K562 (cell line): ENCODE data around the gene MYL11. TPM values are rescaled to one million over a fixed set of nuclear protein-coding genes. Genes with fewer than 3 reads are reported as not detected.
A peak's percentile ranks its signal among the peaks of the same experiment; 100 is the strongest.

ENCODE experiments used
- BRD4 ChIP-seq: fragments of 200-600 bp; sonication (generic); IDR thresholded peaks from 2 replicates; pipeline ENCODE4 v1.6.1; 2017; ENCODE audit warnings: inconsistent platforms
- CHD1 ChIP-seq: fragments of 200-600 bp; sonication (generic); IDR thresholded peaks from one replicate; pipeline ENCODE4 v1.6.1; 2012; ENCODE audit warnings: mild to moderate bottlenecking, moderate library complexity, low read length, inconsistent platforms
- DPF2 ChIP-seq: fragments of 450-650 bp; IDR thresholded peaks from 2 replicates; pipeline ENCODE4 v1.6.1; 2016
- GTF2B ChIP-seq: IDR thresholded peaks from 2 replicates; pipeline ENCODE4 v1.6.1; 2011; ENCODE audit not compliant: insufficient read length; ENCODE audit errors: extremely low read depth
- NFYB ChIP-seq: IDR thresholded peaks from 2 replicates; pipeline ENCODE4 v1.6.1; 2011; ENCODE audit warnings: mild to moderate bottlenecking, moderate library complexity; ENCODE audit not compliant: insufficient read length; ENCODE audit errors: extremely low read depth
- POLR2A ChIP-seq: fragments of 450-650 bp; conservative IDR thresholded peaks from 2 replicates; pipeline ENCODE4 v1.6.1; 2016
- RBBP5 ChIP-seq: fragments of 200-600 bp; sonication (generic); IDR thresholded peaks from 2 replicates; pipeline ENCODE4 v1.6.1; 2012; ENCODE audit warnings: borderline replicate concordance, mild to moderate bottlenecking, low read length, control low read depth, inconsistent platforms; ENCODE audit not compliant: insufficient read depth, poor library complexity, severe bottlenecking
- RBM25 ChIP-seq: fragments of 200-400 bp; formaldehyde crosslinking; IDR thresholded peaks from 2 replicates; pipeline ENCODE4 v1.6.1; 2018; ENCODE audit warnings: low read length, low read depth, moderate library complexity; ENCODE audit not compliant: severe bottlenecking
- REST ChIP-seq, 2 experiments: fragments of 450-650 bp; formaldehyde crosslinking in 1 of 2; IDR thresholded peaks; 2 replicates each; pipeline versions ENCODE4 v1.4.0 to v1.6.1; 2014 to 2020; ENCODE audit warnings: mild to moderate bottlenecking in 2 of 2, borderline replicate concordance in 1 of 2, low read depth in 1 of 2
- ZBTB7A ChIP-seq: IDR thresholded peaks from 2 replicates; pipeline ENCODE4 v1.6.1; 2011; ENCODE audit warnings: low read depth, mild to moderate bottlenecking, low read length, moderate library complexity, borderline replicate concordance; ENCODE audit not compliant: control insufficient read depth
- ZNF766 ChIP-seq: fragments of 200-800 bp; sonication (Bioruptor generic); conservative IDR thresholded peaks from 2 replicates; pipeline ENCODE4 v1.6.1; 2016; ENCODE audit warnings: missing genetic modification characterization, missing compliant biosample characterization
- polyA plus RNA-seq, 8 experiments: library from polyadenylated mRNA; depleted of rRNA in 4 of 8; stranded (reverse) in 5 of 8; unstranded in 3 of 8; fragments of >200 nt; fragmentation: Nextera tagmentation in 2 of 8; fragmentation: Illumina TruSeq in 1 of 8; extraction: Ambion mirVana in 2 of 8; extraction: Trizol in 1 of 8; gene quantifications; 2 replicates each; pipeline versions ENCODE4 v1.2.1 to v1.2.3, GENCODE V29; 2011 to 2014; ENCODE audit warnings: inconsistent platforms in 1 of 8, missing spikeins in 1 of 8
- total RNA-seq, 7 experiments: library from RNA; depleted of rRNA in 6 of 7; stranded (reverse); fragments of >200 nt in 6 of 7; fragmentation: Illumina TruSeq in 2 of 7; extraction: Trizol in 2 of 7; gene quantifications; 2 replicates each; pipeline versions ENCODE4 v1.2.1 to v1.2.3, GENCODE V29; 2011 to 2021; ENCODE audit warnings: low replicate concordance in 1 of 7

The MYL11 gene
- total and polyA plus RNA-seq, 9 of the 15 experiments (the other 6 are each of a cell fraction or from before 2014, with no cell fraction given): 0.31 to 1.5 (median 0.73) TPM; not detected in 4

GRCh38 chr16:30371248-30371816, 3.3 kb upstream of the MYL11 start (continued):
- TF ChIP-seq DPF2 (0 out of 2 replicates have a peak, but pooled peaks have one; percentile 46), RBM25 (peak; percentile 47), GTF2B (no peak), REST (IDR thresholded peaks at IDR 0.05; ENCODE audit: borderline replicate concordance) (no peak), REST (CRISPR knock-in tag; IDR thresholded peaks at IDR 0.05; ENCODE audit: low read depth) (peak; percentile 22; the same call in 1 of the 2 replicates), POLR2A (peak; percentile 79), ZNF766 (CRISPR knock-in tag) (0 out of 2 replicates have a peak, but pooled peaks have one; percentile 17), CHD1 (peak; percentile 40), BRD4 (no peak), ZBTB7A (peak; percentile 77; the same call in 1 of the 2 replicates), NFYB (peak; percentile 64), RBBP5 (peak; percentile 9)
